Measurements from ENCODE around the gene EEF1A2. TPM values are rescaled to one million over a fixed set of nuclear protein-coding genes. Genes with fewer than 3 reads are reported as not detected.

Gene EEF1A2
- total RNA-seq, 1 experiment from 2014 or later: 359 TPM

DNA sequence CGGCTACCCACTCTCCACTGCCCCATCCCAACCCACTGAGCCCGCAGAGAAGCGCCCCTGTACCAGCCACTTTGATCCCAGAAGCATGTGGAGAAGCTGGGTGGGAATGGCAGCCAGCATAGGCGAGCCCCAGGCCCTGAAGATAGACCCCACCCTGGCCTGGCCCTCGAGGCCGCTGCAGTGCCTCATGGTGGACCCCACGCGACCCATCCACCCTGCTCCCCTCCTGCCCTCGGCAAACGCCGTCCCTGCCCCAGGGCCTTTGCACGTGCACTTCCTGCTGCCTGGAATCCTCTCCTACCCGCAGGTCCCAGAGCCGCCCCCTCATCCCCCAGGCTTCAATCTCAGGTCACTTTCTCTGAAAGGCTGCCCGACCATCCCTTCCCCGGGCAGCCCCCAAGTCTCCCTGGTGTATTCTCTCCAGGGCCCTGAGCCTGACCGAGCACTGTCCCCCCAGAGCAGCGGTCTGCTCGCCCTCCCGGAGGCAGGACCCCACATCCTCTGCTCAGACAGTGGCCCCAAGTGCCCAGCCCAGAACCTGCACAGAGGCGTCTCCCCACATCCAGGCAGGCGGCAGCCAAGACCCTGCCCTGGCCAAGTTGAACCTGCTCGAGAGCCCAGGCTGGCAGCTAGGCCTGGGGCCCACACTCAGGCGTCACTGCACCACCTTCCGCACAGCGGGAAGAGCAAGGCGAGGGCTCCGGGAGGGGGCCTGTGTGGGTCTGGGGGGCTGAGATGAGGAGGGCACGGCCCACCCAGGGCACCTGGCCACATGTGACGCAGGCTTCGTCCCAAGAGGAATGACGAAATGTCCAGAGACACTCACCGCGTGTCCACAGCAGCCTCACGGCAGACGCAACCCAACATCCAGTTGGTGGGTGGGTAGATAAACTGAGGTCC is 40.5 kb downstream of the EEF1A2 start:
- H3K27ac Mint-ChIP-seq (ENCODE audit: unreplicated experiment): no peak overlapping the region

DNA sequence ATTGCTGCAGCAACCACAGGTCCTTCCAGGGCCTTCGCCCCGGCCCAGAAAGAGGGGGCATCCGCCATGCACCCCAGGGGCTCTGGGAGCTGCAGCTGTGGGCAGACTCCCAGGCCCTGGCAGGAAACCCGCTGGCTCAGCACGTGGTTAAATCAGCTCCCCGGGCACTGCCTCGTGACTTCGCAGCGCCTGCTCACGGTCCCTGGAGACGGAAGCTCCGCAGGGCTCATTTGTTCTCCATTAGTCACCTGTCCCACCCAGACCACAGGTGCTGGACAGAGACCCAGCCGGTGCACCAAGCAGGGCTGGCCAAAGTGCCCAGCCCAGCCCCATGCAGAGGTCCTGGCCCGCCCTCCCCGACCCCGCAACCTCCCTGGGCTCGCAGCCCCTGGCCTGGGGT is 41.1 kb downstream of the EEF1A2 start:
- CTCF ChIA-PET: interaction anchor here (0.5 to 1.3 kb wide), 7 partner anchors 10 to 112 kb away, joined by 3 to 8 read pairs (median 5); partner anchors contain the start of gene PTK6
- Mint-ChIP-seq H3K36me3 (ENCODE audit: insufficient read depth, unreplicated experiment) (peaks cover 17% of the 10 kb centered on the region), H3K9me3 (ENCODE audit: low read depth, unreplicated experiment) (no peaks in the 10 kb centered on the region), H3K4me3 (ENCODE audit: low read depth, unreplicated experiment) (peak overlapping the region; percentile 44), H3K27me3 (ENCODE audit: unreplicated experiment) (peaks cover 100% of the 10 kb centered on the region), H3K4me1 (ENCODE audit: low read depth, unreplicated experiment) (peaks cover 14% of the 10 kb centered on the region), H3K27ac (ENCODE audit: unreplicated experiment) (peak overlapping the region; percentile 56)
- BruUV-seq (replicated peaks): no TSS peak
- TF ChIP-seq, protein P1, sequence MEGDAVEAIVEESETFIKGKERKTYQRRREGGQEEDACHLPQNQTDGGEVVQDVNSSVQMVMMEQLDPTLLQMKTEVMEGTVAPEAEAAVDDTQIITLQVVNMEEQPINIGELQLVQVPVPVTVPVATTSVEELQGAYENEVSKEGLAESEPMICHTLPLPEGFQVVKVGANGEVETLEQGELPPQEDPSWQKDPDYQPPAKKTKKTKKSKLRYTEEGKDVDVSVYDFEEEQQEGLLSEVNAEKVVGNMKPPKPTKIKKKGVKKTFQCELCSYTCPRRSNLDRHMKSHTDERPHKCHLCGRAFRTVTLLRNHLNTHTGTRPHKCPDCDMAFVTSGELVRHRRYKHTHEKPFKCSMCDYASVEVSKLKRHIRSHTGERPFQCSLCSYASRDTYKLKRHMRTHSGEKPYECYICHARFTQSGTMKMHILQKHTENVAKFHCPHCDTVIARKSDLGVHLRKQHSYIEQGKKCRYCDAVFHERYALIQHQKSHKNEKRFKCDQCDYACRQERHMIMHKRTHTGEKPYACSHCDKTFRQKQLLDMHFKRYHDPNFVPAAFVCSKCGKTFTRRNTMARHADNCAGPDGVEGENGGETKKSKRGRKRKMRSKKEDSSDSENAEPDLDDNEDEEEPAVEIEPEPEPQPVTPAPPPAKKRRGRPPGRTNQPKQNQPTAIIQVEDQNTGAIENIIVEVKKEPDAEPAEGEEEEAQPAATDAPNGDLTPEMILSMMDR (IDR thresholded peaks at IDR 0.05; ENCODE audit: unreplicated experiment): no peak
- intact Hi-C loops (cut with micrococcal nuclease; ENCODE audit: unreplicated experiment): no loop called here
- DNase-seq: peak; percentile 91

More for the DNA sequence above, 40.5 kb downstream of the EEF1A2 start:
- Mint-ChIP-seq H3K4me3 (ENCODE audit: low read depth, unreplicated experiment) (peak overlapping the region; percentile 44), H3K4me1 (ENCODE audit: low read depth, unreplicated experiment) (peaks cover 17% of the 10 kb centered on the region), H3K9me3 (ENCODE audit: low read depth, unreplicated experiment) (no peaks in the 10 kb centered on the region), H3K27me3 (ENCODE audit: unreplicated experiment) (peaks cover 100% of the 10 kb centered on the region), H3K36me3 (ENCODE audit: insufficient read depth, unreplicated experiment) (peaks cover 17% of the 10 kb centered on the region)
- TF ChIP-seq, protein P1 (IDR thresholded peaks at IDR 0.05; ENCODE audit: unreplicated experiment): no peak
- no peak for DNase-seq
- no TSS peak for BruUV-seq (replicated peaks)
- CTCF ChIA-PET: interaction anchor here (0.7 to 1.3 kb wide), 3 partner anchors 10 to 36 kb away, joined by 5 to 8 read pairs (median 6); no protein-coding TSS in a partner anchor
- intact Hi-C loops (cut with micrococcal nuclease; ENCODE audit: unreplicated experiment): no loop called here

DNA sequence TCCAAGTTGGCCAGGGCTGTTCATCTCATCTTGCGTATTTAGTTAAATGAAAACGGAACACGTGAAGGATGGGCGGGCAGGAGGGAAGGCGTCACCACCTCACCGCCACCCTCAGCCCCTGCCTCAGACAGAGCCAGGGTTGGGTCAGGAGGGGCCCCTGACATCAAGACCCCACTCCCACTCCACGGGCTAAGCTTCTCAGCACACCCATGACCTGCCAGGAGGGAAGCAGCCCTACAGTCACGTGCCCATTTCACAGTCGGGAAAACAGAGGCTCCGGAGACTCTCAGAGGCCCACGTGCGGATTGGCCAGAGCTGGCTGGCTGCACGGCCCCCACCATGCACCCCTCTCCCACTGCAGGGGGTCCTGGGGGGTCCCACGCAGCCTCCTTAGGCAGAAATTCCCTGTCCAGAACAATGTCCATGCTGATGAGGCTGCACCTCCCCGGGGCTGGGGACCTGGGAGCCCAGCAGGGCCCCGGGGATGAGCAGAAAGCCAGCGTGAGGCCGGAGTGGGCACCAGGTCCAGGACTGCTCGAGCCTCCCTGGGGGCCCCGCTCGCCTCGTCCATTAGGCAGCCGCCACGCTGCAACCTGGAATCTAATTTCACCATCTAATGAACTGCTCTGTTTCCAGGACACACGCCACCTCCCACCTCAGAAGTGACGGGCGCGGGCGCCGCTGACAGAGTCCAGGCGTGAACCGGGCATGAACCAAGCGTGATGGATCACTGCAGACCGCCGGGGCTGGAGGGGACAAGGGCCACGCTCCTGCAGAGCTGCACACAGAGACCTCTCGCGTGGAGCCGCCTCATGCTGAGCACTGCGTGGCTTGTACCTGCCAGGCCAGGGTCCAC is 42.2 kb downstream of the EEF1A2 start:
- H3K36me3 Mint-ChIP-seq (ENCODE audit: insufficient read depth, unreplicated experiment): peaks cover 17% of the 10 kb centered on the region
- CTCF ChIA-PET: interaction anchor here (0.9 to 1.3 kb wide), 3 partner anchors 10 to 82 kb away, joined by 3 to 6 read pairs (median 5); partner anchors contain the start of gene PTK6
- H3K27ac Mint-ChIP-seq (ENCODE audit: unreplicated experiment): no peak overlapping the region
- H3K4me3 Mint-ChIP-seq (ENCODE audit: low read depth, unreplicated experiment): no peak overlapping the region
- no peaks in the 10 kb centered on the region for H3K9me3 Mint-ChIP-seq (ENCODE audit: low read depth, unreplicated experiment)
- DNase-seq: no peak
- no TSS peak for BruUV-seq (replicated peaks)
- intact Hi-C loops (cut with micrococcal nuclease; ENCODE audit: unreplicated experiment): no loop called here
- TF ChIP-seq, protein P1 (IDR thresholded peaks at IDR 0.05; ENCODE audit: unreplicated experiment): no peak
- peaks cover 100% of the 10 kb centered on the region for H3K27me3 Mint-ChIP-seq (ENCODE audit: unreplicated experiment)
- peaks cover 14% of the 10 kb centered on the region for H3K4me1 Mint-ChIP-seq (ENCODE audit: low read depth, unreplicated experiment)

DNA sequence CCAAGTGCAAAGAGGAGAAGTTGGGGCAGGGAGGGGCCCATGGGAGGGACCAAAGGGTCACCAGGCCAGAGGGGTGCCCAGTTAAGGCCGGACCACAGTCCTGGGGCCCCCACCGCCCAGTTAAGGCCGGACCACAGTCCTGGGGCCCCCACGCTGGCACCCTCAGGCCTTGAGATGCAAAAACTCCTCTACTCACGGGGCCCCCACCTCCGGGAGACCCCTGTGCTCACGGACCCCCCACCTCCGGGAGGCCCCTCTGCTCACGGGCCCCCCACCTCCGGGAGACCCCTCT is 43.4 kb downstream of the EEF1A2 start:
- Mint-ChIP-seq H3K4me3 (ENCODE audit: low read depth, unreplicated experiment) (no peak overlapping the region), H3K36me3 (ENCODE audit: insufficient read depth, unreplicated experiment) (peaks cover 17% of the 10 kb centered on the region), H3K4me1 (ENCODE audit: low read depth, unreplicated experiment) (peaks cover 14% of the 10 kb centered on the region), H3K9me3 (ENCODE audit: low read depth, unreplicated experiment) (no peaks in the 10 kb centered on the region), H3K27me3 (ENCODE audit: unreplicated experiment) (peaks cover 100% of the 10 kb centered on the region), H3K27ac (ENCODE audit: unreplicated experiment) (no peak overlapping the region)
- TF ChIP-seq, protein P1 (IDR thresholded peaks at IDR 0.05; ENCODE audit: unreplicated experiment): no peak
- BruUV-seq (replicated peaks): no TSS peak
- no peak for DNase-seq
- CTCF ChIA-PET: no interaction called here
- intact Hi-C loops (cut with micrococcal nuclease; ENCODE audit: unreplicated experiment): no loop called here
